ENCODE measurements around the gene LYRM7. TPM values are rescaled to one million over a fixed set of nuclear protein-coding genes. Genes with fewer than 3 reads are reported as not detected.

LYRM7 gene
- total and polyA plus RNA-seq, 2 experiments from 2014 or later = 6.1 to 9.5 TPM

DNA sequence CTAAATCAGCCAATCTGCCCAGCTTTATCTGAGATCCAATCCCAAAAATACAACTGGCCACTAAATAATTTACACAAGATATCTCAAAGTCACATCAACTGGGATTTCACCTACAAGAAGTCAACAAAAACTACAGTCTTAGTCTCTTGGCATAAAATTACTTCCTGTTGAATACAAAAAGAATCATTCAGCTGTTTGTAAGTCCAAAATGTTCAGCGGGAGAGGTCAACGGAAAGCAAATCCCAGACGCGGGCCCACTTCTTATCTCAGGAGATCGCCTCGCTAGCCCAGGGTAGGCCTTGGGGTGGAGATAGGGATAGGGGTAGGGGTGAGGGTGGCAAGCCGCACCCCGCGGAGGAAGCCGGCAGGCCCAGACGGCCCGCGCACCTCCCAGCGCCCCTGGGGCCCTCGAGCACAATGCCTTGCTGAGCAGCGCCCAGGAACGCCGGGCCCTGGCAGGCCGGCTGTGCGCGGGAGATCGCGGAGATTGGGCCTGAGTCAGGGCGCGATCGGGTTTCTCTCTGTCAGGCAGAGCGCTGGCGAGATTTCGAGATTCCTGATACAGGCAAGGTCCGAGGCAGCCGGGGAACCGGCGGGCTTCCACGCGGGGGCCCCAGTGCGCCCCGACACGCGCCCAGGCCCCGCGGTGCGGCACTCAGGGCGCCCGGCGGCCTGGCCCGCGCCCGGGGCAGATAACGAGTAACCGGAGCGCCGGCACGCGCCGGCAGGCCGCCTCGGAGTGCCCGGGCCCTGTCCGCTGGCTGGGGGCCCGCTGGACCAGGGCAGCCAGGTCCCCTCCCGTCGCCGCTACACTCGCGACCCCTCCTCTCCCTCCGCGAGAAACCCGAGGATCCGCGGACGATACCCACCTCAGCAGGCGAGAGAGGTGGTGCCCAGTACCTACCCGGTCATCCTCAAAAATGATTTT lies 6.3 kb upstream of the LYRM7 start:
- H3K4me2 ChIP-seq = peak overlapping the region; percentile 78
- no peaks in the 10 kb centered on the region for H3K27me3 ChIP-seq
- peak overlapping the region; percentile 95 for H3K27ac ChIP-seq
- H4K20me1 ChIP-seq (ENCODE audit: insufficient read depth, poor library complexity, severe bottlenecking) = peaks cover 5% of the 10 kb centered on the region
- no peaks in the 10 kb centered on the region for H3K9me3 ChIP-seq (ENCODE audit: low read depth)
- H3K4me3 ChIP-seq = peak overlapping the region; percentile 43
- TF ChIP-seq EZH2phosphoT487 (IDR thresholded peaks at IDR 0.05; ENCODE audit: low read depth, severe bottlenecking, unreplicated experiment) = no peak
- TF ChIP-seq, protein P1, sequence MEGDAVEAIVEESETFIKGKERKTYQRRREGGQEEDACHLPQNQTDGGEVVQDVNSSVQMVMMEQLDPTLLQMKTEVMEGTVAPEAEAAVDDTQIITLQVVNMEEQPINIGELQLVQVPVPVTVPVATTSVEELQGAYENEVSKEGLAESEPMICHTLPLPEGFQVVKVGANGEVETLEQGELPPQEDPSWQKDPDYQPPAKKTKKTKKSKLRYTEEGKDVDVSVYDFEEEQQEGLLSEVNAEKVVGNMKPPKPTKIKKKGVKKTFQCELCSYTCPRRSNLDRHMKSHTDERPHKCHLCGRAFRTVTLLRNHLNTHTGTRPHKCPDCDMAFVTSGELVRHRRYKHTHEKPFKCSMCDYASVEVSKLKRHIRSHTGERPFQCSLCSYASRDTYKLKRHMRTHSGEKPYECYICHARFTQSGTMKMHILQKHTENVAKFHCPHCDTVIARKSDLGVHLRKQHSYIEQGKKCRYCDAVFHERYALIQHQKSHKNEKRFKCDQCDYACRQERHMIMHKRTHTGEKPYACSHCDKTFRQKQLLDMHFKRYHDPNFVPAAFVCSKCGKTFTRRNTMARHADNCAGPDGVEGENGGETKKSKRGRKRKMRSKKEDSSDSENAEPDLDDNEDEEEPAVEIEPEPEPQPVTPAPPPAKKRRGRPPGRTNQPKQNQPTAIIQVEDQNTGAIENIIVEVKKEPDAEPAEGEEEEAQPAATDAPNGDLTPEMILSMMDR (IDR thresholded peaks at IDR 0.05; ENCODE audit: poor library complexity) = peak; percentile 11
- no peak for TF ChIP-seq EZH2 (IDR thresholded peaks at IDR 0.05; ENCODE audit: borderline replicate concordance)
- H3K79me2 ChIP-seq = peaks cover 47% of the 10 kb centered on the region
- no peaks in the 10 kb centered on the region for H3K4me1 ChIP-seq (ENCODE audit: insufficient read depth)
- no peaks in the 10 kb centered on the region for H3K9me2 ChIP-seq (replicated peaks; ENCODE audit: insufficient read depth)
- DNase-seq (ENCODE audit: low spot score) = peak; percentile 81
- peak overlapping the region; percentile 93 for H2AFZ ChIP-seq
- WGBS (ENCODE audit: low lambda C conversion rate, missing lambda C conversion rate) = 2% methylated on average over 67 of the region's 73 CpGs
- H3K36me3 ChIP-seq (replicated peaks; ENCODE audit: insufficient read depth, low read depth) = peaks cover 4% of the 10 kb centered on the region

DNA sequence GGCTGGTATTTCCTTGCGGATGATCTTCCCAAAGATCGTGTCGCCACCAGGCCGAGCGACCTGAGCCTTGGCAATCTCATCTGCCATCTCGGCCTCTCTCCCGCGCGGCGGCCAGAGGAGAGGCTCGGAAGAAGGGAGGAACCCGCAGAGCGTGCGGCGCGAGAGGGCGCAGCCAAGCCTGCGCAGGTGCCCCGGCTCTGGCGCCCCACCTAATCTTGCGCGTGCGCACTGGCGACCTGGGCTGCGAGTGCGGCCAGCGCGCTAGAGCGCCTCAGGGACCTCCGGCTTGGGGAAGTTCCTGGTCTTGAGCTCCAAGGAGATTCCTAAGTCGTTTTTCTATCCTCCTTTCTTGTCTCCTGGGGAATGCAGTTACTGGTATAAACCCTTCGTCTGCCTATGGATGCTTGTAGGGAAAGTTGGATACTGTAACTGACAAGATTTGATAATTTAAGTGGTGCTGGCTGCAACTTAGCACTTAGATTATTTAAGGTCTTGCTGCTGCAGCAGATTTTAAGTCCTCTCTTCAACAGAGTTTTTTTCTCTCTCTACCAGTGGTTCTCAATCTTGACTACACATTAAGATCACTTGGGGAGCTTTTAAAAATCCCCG lies 5.5 kb upstream of the LYRM7 start, which contains the start of gene HINT1:
Gene HINT1 (minus strand): TSS at position 138 of the 609 bp plus-strand sequence. CDS start 51 bp downstream, at position 87.
- Histone ChIP-seq H3K27ac (peak within 1 kb of the TSS; percentile 95), H3K79me2 (peaks cover 40% of the 10 kb centered on the region), H3K9me3 (ENCODE audit: low read depth) (no peaks in the 10 kb centered on the region), H3K4me2 (peak within 1 kb of the TSS; percentile 78), H3K4me3 (peak within 1 kb of the TSS; percentile 43), H4K20me1 (ENCODE audit: insufficient read depth, poor library complexity, severe bottlenecking) (peaks cover 5% of the 10 kb centered on the region), H3K9me2 (replicated peaks; ENCODE audit: insufficient read depth) (no peaks in the 10 kb centered on the region), H2AFZ (peak within 1 kb of the TSS; percentile 93), H3K4me1 (ENCODE audit: insufficient read depth) (no peaks in the 10 kb centered on the region), H3K36me3 (replicated peaks; ENCODE audit: insufficient read depth, low read depth) (peaks cover 3% of the 10 kb centered on the region), H3K27me3 (no peaks in the 10 kb centered on the region)
- TF ChIP-seq EZH2 (IDR thresholded peaks at IDR 0.05; ENCODE audit: borderline replicate concordance) = no peak
- no peak for TF ChIP-seq EZH2phosphoT487 (IDR thresholded peaks at IDR 0.05; ENCODE audit: low read depth, severe bottlenecking, unreplicated experiment)
- TF ChIP-seq, protein P1 (IDR thresholded peaks at IDR 0.05; ENCODE audit: poor library complexity) = no peak
- 1% methylated on average over 33 of the region's 33 CpGs for WGBS (ENCODE audit: low lambda C conversion rate, missing lambda C conversion rate)
- DNase-seq (ENCODE audit: low spot score) = peak; percentile 97

- Histone ChIP-seq H3K9me3 (ENCODE audit: low read depth) (no peaks in the 10 kb centered on the region), H3K4me3 (no peak overlapping the region), H3K27me3 (no peaks in the 10 kb centered on the region), H3K9me2 (replicated peaks; ENCODE audit: insufficient read depth) (no peaks in the 10 kb centered on the region), H3K79me2 (peaks cover 27% of the 10 kb centered on the region), H3K36me3 (replicated peaks; ENCODE audit: insufficient read depth, low read depth) (no peaks in the 10 kb centered on the region), H4K20me1 (ENCODE audit: insufficient read depth, poor library complexity, severe bottlenecking) (peaks cover 5% of the 10 kb centered on the region), H2AFZ (no peak overlapping the region), H3K4me1 (ENCODE audit: insufficient read depth) (no peaks in the 10 kb centered on the region), H3K4me2 (no peak overlapping the region), H3K27ac (no peak overlapping the region)
- DNase-seq (ENCODE audit: low spot score) = no peak
- TF ChIP-seq, protein P1 (IDR thresholded peaks at IDR 0.05; ENCODE audit: poor library complexity) = no peak
- no peak for TF ChIP-seq EZH2 (IDR thresholded peaks at IDR 0.05; ENCODE audit: borderline replicate concordance)
- TF ChIP-seq EZH2phosphoT487 (IDR thresholded peaks at IDR 0.05; ENCODE audit: low read depth, severe bottlenecking, unreplicated experiment) = no peak
- 87% methylated on average over 5 of the region's 5 CpGs for WGBS (ENCODE audit: low lambda C conversion rate, missing lambda C conversion rate)
Measured at GRCh38 chr5:131167615-131168014, 3.1 kb upstream of the LYRM7 start.
